Amniotic epithelial cell (primary cell): ENCODE data around the gene MAP7.
"Not testable (repeated sequence)": the region's sequence is repeated elsewhere in the genome, so short reads cannot be mapped to it uniquely, and the experiment has no call there.

Source experiments
- DNase-seq: peaks from one replicate; pipeline ENCODE4 v3.0.0-alpha.2; 2010; ENCODE audit warnings: low read depth

MAP7 gene

DNA sequence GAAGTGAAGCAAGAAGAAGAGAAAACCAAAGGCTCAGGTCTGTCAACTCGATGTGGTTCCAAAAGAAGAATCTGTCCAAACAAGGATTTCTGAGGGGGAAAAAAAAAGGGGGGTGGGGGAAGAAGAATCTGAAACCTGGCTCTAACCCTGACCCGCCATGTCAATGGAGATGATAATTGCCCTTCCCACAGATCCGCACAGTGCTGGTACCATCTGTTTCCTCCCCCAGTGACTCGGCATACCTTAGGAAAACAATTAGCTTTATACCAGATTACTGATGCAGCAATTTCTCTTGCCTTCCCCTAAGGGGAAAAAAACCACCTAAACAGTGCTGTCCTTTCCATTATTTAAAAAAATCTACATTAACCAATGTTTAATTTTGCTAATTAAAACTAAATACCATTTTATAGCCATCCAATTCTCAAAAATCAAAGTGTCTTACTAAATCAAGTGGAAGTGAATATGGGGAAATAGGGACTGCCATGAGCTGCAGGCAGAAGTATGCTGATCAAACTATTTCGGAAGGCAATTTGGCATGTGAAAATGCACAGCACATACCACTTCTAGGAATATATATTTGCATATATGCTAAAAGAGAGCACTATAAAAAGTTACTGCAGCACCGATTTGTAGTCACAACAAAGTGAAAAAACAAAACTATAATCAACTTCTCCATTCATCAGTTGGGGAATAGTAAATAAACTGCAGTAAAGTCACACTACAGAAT lies 46.8 kb downstream of the MAP7 start:
- DNase-seq: no peak

DNA sequence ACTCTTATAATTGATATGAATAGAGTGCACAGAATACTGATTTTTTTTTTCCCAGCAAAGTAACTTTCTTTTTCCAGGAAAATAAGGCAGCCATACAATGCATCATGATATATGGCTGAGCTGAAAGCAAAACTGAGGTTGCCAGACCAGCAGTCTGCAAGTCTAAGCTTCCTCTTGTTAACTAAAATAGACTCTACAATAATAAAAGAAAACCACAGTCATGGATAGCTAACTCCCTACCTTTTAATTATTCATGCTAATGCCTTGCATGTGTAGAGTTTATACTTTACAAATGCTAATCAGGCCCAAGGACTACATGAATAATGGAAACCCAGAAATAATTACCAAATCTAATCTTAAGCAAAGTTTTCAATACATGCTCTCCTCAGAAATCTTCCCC lies 47.4 kb downstream of the MAP7 start:
- no peak for DNase-seq

DNA sequence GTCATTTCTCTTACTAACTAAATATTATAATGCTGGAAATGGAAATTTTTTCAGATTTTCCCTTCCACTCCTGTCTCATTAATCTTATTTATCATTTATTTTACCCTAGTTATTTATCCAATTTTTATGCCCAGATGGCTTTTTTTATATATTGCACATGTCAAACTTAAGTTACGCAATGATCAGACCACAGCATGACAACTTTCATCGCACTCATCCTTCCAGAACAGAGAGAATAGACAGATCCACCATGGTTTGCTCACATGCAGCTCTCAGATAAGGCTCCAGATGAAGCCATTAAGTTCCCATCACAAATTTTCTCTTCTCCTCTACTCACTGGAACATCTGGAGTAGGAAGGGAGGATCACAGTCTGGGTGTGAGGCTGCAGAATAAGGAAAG lies 48.7 kb downstream of the MAP7 start:
- DNase-seq: peak; percentile 84

DNA sequence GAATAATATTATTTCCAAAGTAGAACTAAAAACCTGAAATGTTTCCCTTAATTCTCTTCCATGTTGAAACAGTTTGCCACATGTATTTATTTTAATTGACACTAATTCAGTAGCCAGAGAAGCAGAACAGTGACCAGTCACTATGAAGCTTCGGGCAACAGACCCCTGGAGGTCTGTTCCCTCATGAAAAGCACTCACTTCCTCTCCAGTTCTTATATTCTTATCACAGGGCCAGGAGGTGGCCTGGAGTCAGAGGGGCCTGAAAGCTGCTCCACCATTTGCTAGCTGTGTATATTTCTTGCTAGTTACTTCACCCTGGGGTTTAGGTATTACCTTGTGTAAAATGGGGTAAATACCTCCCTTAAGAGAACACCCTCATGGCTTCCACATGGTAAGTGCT lies 49.1 kb downstream of the MAP7 start:
- no peak for DNase-seq

DNA sequence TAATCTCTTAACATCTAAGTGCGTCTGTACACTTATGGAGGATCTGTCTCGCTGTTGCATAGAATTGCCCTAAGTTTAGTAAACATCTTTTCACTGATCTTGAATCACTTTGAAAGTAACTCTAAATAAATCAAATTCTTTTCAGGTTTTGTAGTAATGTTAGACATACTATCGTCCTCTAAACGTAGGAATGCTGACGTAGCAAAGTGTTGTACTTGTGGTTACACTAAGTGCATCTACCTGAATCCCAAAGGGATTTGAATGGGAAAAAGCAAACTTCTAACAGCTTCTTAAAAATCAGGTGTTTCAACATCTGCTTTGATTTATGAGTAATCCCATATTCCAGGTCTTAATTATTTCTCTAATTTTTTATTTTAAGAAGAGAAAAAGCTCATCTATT lies 49.8 kb downstream of the MAP7 start:
- DNase-seq: no peak

DNA sequence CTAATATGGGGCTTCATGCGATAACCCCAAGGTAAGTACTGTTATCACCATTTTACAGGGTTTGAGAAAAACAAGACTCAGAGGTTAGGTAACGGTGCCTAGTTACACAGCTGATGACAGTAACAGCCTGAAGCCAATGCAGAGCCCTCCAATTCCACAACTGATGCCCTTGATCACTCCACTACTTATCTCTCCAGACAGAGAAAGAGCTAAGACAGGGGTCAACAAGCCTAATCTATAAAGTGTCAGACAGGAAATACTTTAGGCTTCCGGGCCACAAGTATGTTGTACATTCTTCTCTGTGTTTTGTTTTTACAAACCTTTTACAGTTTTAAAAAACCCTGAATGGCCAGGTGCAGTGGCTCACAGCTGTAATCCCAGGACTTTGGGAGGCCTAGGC lies 50.9 kb downstream of the MAP7 start:
- no peak for DNase-seq

DNA sequence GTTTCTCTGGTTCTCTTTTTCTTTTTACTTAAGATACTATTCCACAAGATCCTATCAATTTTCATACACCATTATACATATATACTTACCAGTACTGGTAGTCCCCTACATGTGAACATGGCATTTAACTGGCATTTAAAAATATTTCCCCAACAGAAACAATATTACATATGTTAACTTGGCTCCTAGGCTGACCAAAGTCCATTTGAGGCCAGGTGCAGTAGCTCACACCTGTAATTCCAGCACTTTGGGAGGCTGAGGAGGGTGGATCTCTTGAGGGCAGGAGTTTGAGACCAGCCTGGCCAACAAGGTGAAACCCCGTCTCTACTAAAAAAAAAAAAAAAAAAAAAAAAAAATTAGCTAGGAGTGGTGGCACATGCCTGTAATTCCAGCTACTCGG lies 53.8 kb downstream of the MAP7 start:
- not testable (repeated sequence) for DNase-seq

DNA sequence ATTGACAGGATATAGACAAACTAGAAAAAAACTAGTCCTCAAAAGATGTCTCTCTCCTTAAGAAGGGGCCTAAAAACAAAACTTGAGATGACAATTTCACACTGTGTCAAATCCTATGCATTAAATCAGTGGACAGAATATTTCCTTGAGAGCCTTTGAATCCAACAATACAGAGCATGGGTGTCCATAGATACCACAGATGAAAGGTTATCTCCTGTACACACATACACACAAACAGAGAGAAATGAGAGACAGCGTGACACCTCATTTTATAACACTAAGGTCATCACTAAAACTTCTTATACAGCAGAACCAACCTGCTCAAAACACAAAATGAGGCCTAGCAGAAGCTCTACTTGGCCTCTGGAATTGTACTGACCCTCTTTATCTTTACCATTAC lies 55.5 kb downstream of the MAP7 start:
- DNase-seq: no peak

DNA sequence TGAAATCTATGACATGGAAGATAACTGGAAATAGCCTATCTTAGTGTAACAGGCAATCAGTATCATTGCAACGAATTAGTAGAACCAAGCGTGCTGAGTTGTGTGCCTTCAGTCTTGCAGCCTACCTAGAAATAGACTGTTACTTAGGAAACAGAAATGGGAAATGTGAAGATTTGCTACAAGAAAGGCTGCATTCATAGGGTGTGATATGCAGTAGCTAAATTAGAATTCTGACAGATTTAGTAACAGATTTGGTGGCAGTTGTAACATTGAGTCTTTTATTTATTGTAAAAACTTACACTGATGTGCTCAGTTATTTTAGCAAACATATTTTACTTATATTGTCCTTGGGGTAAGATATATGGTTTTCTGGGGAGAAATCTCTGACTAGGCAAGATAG lies 56.2 kb downstream of the MAP7 start:
- no peak for DNase-seq

DNA sequence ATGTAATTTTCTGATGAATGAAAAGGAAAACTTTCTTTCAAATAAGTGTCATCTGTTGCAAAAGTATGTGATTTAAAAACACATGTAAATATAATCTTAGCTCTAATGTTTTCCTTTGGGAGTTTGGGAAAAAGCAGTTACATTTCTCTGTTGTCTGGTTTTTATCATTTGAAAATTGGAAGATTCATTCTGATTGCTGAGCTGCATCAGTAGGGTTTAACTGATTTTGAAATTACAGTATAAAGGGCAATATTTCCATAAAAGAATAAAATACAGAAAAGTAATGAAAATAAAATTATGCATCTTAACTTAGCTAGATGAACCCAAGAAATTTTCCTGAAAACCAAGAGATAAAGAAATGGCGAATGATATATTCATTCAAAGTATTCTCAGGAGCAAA lies 57.8 kb downstream of the MAP7 start:
- no peak for DNase-seq

DNA sequence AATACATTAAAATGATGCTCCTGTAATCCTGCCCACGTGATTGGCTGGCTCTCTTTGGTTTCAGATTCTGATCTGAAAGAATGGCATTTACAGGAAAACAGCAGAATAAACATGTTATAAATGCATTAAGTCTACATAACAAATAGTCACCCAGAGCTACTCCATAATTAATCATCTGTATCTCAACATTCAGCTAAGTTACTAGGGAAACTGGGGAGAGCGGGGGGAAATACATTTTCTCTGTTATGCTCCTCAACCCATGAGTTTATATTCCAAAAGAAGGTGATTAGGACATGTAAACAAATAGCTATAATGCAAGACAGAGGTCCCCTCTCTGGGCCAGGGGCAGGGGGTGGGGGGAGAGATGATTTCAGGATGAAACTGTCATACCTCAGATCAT lies 58.5 kb downstream of the MAP7 start:
- DNase-seq: no peak

DNA sequence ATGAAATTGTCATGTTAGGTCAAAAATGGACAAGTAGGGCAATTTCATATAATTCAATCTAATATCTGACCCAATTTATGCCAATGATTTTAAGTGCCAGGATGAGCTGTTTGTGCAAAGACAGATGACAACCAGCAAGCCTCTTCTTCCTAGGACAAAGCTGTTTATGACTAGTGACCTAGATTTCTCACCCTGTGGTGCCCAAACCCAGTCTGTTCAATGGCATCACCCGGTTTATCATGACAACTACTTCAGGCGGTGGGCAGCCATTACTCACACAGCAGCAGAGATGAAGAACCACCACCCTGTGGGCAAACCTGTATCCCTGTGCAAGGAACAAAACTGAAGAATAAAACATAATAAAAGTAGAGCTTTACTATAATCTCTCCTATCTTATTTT lies 59.0 kb downstream of the MAP7 start:
- no peak for DNase-seq

DNA sequence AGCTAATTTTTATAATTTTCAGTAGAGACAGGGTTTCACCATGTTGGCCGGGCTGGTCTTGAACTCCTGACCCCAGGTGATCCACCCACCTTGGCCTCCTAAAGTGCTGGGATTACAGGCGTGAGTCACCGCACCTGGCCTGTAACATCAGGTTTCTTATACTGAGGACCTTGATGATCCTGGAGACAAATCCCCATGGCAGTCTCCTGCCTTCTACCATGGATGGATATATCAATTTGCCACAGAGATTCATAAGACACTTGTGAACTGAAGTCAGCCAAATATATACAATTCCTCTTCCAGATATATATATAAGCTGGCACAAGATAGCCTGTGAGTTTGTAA lies 60.6 kb downstream of the MAP7 start:
- DNase-seq: not testable (repeated sequence)

DNA sequence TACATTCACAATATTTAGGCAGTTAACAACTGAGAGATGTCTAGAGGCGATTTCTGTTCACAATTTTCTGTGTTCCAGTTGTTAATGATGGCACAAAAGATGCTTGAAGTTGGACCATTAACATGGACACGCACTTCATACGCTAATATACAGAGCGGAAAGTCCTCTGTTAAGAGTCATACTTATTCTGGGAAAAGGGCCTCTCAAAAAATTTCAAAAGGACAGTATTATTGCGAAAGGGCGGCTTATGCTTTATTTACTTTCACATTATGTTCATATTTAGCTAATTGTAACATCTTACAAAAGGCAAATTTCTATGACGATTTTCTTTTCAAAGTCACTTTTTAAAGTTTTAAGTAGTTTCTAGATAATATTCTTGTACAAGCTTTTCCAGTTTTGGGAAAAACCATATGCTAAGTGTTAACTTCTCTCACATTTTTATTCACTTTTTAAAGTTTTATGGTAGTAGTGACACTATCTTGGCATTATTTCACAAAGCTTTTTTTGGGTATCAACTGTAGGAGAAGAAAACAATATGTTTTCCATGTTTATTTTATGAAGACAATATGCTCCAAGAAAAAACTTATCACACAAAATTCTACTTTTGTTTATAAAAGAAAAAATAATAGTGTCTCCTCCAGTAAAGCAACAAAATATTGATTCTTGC lies 62.3 kb downstream of the MAP7 start:
- no peak for DNase-seq

DNA sequence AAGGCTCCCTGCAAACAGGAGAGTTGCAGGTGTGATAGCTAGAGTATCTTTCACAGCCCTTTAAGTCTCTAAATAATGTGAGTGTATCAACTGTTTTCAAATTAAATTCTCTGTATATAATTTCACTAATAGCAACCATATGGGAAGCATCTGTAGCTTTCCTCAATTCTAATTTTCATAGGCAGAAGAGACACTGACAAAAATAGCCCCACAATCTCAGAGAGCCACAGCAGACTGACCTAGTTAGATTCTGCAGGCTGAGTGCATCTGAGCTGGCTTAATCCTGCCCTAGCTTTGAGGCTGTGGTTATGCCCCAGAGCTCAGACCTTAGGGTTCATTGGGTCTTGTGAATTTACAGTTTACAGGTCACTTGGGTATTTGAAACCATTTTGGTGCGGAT lies 63.9 kb downstream of the MAP7 start:
- DNase-seq: no peak

DNA sequence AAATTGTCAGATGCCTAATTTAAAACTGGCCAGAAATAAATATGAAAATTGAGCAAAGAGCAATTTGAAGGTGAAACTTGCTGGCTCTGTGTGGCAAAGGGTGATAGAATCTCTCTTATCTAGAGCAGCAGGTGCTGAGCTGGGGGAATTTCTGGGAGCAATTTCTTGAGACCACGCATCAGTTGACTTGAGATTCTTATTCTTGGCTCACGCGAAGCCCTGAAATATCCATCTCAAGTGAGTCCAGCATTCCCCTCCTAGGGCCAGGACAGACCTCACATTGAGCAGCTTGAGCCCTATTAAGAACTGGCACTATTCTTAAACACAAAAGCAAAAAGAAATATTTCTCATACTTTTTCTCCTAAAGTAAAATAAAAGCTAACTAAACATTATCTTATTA lies 66.3 kb downstream of the MAP7 start:
- DNase-seq: no peak

DNA sequence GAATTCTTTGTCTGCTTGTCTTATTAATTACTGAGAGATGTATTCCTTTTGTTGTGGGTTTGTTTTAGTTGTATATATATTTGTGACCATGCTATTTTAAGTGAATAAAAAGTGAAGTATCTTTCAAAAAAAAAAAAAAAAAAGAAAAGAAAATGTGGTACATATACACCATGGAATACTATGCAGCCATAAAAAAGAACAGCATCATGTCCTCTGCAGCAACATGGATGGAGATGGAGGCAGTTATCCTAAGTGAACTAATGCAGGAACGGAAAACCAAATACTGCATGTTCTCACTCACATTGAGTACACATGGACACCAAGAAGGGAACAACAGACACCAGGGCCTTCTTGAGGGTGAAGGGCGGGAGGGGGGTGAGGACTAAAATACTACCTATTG lies 67.2 kb downstream of the MAP7 start:
- not testable (repeated sequence) for DNase-seq

DNA sequence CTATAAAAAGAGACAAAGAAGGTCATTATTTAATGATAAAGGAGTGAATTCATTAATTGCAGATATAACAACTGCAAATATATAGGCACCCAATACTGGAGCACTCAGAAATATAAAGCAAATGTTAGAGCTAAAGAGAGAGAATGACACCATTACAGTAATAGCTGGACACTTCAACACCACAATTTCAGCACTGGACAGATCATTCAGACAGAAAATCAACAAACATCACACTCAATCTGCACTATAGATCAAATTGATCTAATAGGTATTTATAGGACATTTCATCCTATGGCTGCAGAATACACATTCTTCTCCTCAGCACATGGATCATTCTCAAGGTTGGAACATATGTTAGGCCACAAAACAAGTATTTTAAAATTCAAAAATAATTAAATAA lies 72.7 kb downstream of the MAP7 start:
- DNase-seq: no peak

DNA sequence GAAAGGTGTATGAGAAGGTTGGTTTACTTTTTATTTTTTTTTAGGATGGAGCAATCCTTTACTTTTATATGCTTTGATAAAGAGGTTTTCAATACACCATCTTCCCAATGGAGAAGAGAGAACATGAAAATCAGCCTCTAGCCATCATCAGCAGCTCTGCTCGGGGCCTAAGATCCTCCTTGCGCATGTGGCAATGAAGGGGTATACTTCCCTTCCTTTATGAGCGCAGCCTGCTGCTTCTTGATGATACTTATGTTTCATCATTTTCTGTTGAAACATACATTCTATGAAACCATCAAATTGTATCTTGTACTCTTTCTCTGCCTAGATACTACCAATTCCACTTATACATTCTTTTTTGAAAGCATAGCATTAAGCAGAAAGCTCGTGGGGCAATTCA lies 74.5 kb downstream of the MAP7 start:
- DNase-seq: no peak

DNA sequence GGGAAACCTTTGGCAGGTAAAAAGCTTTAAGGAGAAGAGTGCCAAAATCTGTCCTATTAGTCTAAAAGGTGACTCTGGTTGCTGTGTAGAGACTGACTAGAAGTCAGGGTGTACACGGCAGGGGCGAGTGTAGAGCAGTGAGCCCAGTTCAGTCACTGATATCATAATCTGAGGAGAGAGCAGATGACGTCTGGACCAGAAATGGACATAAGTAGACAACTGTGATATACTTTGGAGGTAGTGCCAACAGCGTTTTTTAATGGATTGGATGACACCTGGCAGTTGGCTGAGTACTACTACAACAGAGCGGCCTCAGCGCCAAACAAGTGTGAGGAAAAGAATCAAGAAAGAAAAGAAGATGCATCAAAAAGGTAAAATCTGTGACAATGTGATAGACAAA lies 76.0 kb downstream of the MAP7 start:
- no peak for DNase-seq

DNA sequence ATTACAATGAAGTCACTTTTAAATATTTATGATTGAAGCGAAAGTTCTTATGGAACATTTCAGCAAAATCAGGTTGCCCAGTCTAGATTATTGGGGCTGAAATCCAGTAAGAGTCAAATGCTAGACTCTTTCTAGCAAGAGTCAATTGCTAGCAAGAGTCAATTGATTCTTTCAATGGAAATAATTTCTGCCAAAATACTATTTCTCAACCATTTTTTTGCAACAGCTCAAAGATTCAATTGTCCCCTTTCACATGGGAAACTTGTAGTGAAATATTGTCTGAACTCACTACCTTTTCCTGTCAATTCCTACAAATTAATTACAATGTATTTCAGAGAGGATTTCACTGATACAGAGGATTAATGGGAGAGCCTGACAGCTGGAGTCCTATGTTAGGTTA lies 78.3 kb downstream of the MAP7 start:
- DNase-seq: no peak

DNA sequence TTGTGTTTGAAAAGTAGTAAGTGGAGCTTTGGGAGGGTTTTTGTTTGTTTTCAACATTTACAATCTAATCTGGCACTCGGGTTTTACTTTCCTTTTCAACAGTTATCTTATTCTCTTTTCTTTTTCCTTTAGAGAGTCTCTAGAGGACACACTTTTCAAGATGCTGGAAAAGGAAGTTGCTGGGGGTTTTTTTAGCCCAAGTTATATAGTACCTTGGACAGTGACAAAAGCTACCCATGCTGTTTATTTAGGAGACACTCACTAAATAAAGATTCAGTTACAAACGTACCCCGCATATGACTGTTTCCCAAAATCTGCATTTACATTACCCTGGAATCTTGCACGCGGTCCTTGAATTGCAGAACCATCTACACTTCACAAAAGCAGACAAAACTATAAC lies 78.8 kb downstream of the MAP7 start:
- no peak for DNase-seq

DNA sequence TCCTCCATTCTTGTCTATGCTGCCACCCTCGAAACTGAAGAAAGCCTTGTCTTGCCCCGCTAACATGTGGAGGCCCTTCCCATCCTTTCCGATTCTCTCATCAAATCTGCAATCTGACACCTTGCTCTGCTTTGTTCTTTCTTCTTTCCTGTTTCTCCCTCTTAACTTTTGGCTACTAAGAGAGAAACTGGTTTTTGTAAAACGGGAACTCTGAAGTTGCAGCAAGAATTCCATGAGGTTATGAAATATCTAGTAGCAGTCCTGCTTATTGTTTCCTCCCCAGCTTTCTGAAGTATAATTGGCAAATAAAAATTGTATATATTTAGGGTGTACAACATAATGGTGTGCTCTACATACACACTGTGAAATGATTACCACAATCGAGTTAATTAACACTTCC lies 80.2 kb downstream of the MAP7 start:
- no peak for DNase-seq

DNA sequence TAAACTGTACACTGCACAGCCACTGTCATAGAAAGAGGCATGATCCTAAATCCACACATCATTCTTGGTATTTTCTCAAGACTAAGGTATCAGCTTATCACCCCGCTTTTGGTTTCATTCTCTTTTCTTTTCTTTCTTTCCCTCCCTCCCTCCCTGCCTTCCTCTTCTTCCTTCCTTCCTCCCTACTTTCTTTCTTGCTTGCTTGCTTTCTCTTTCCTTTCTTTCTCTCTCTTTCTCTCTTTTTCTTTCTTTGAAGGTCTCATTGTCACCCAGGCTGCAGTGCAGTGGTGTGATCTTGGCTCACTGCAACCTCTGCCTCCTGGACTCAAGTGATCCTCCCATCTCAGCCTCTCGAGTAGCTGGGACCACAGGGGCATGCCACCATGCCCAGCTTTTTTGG lies 81.1 kb downstream of the MAP7 start:
- DNase-seq: no peak
